DMS153 (cell line): ENCODE results near the gene DDX1.

ENCODE experiments used
- DNase-seq: peaks from one replicate; lab custom pipeline; 2025; lab: John Stamatoyannopoulos, UW

The DDX1 gene

GRCh38 chr2:15630121-15630977 is 38.7 kb downstream of the DDX1 start:
- no peak for DNase-seq

GRCh38 chr2:15630978-15631719 is 39.5 kb downstream of the DDX1 start:
- no peak for DNase-seq

- DNase-seq: no peak
Observed at GRCh38 chr2:15631883-15632282, 40.2 kb downstream of the DDX1 start.

- DNase-seq: no peak
Observed at GRCh38 chr2:15633043-15633970, 41.6 kb downstream of the DDX1 start.

- DNase-seq: no peak
Observed at GRCh38 chr2:15633971-15634346, 42.3 kb downstream of the DDX1 start.

GRCh38 chr2:15634846-15635490 is 43.3 kb downstream of the DDX1 start:
- DNase-seq: no peak

- peak; percentile 16 for DNase-seq
Observed at GRCh38 chr2:15636972-15637785, 45.5 kb downstream of the DDX1 start.

- DNase-seq: no peak
Observed at GRCh38 chr2:15638720-15639119, 47.1 kb downstream of the DDX1 start.

GRCh38 chr2:15639323-15640251 is 47.9 kb downstream of the DDX1 start:
- DNase-seq: no peak

GRCh38 chr2:15640261-15640711 is 48.6 kb downstream of the DDX1 start:
- no peak for DNase-seq

- no peak for DNase-seq
Observed at GRCh38 chr2:15640784-15641183, 49.1 kb downstream of the DDX1 start.

- DNase-seq: no peak
Observed at GRCh38 chr2:15641530-15641982, 49.9 kb downstream of the DDX1 start.

GRCh38 chr2:15642011-15642814 is 50.5 kb downstream of the DDX1 start:
- DNase-seq: no peak

GRCh38 chr2:15642815-15643500 is 51.3 kb downstream of the DDX1 start:
- no peak for DNase-seq

GRCh38 chr2:15643791-15644585 is 52.3 kb downstream of the DDX1 start:
- no peak for DNase-seq

GRCh38 chr2:15645300-15645699 is 53.6 kb downstream of the DDX1 start:
- DNase-seq: no peak

- DNase-seq: no peak
Observed at GRCh38 chr2:15645720-15646385, 54.2 kb downstream of the DDX1 start.
